Astrocyte (in vitro differentiated cells and primary cell): ENCODE measurements around the gene PDPK1. TPM values are rescaled to one million over a fixed set of nuclear protein-coding genes. Genes with fewer than 3 reads are reported as not detected.
"Not testable (repeated sequence)": the region's sequence is repeated elsewhere in the genome, so short reads cannot be mapped to it uniquely, and the experiment has no call there.

Experiments used
- DNase-seq: peaks from one replicate; pipeline ENCODE4 v3.0.0-alpha.2; 2010; ENCODE audit warnings: low read depth
- FAIRE-seq: peaks from 2 replicates; lab custom pipeline; 2011; peaks lifted over from hg19 to GRCh38; lab: Jason Lieb, UNC
- H2AFZ ChIP-seq: 2 replicates; pipeline ENCODE4 v1.6.0; 2012; ENCODE audit warnings: low read depth, low read length, inconsistent platforms
- H3K27ac ChIP-seq: 2 replicates; pipeline ENCODE4 v1.5.1; 2011; ENCODE audit warnings: low read depth, low read length, inconsistent platforms
- H3K27me3 ChIP-seq: 2 replicates; pipeline ENCODE4 v1.6.0; 2011; ENCODE audit warnings: low read length, inconsistent platforms; ENCODE audit not compliant: insufficient read depth
- H3K36me3 ChIP-seq: 2 replicates; pipeline ENCODE4 v1.5.1; 2011; ENCODE audit warnings: low read length, inconsistent platforms; ENCODE audit not compliant: insufficient read depth
- H3K4me1 ChIP-seq: 2 replicates; pipeline ENCODE4 v1.5.1; 2011; ENCODE audit warnings: low read length, inconsistent platforms; ENCODE audit not compliant: insufficient read depth
- H3K4me2 ChIP-seq: 2 replicates; pipeline ENCODE4 v1.6.0; 2012; ENCODE audit warnings: low read length, inconsistent platforms
- H3K4me3 ChIP-seq: 2 replicates; pipeline ENCODE4 v1.5.1; 2011; ENCODE audit warnings: low read depth, mild to moderate bottlenecking, low read length, inconsistent platforms; ENCODE audit not compliant: insufficient read depth
- H3K79me2 ChIP-seq: 2 replicates; pipeline ENCODE4 v1.6.0; 2012; ENCODE audit warnings: mild to moderate bottlenecking, low read length, inconsistent platforms; ENCODE audit not compliant: insufficient read depth
- H3K9ac ChIP-seq: 2 replicates; pipeline ENCODE4 v1.6.0; 2012; ENCODE audit warnings: mild to moderate bottlenecking, low read length, inconsistent platforms
- H3K9me3 ChIP-seq: 2 replicates; pipeline ENCODE4 v1.5.1; 2012; ENCODE audit warnings: low read depth, mild to moderate bottlenecking, low read length, inconsistent platforms; ENCODE audit not compliant: insufficient read depth
- H4K20me1 ChIP-seq: 2 replicates; pipeline ENCODE4 v1.6.0; 2012; ENCODE audit warnings: low read length, inconsistent platforms; ENCODE audit not compliant: insufficient read depth
- H3K27ac Mint-ChIP-seq: one replicate; pipeline ENCODE4 v1.8.0; 2021; ENCODE audit warnings: mild to moderate bottlenecking, mixed read lengths; ENCODE audit not compliant: unreplicated experiment
- H3K27me3 Mint-ChIP-seq: one replicate; pipeline ENCODE4 v1.8.0; 2021; ENCODE audit warnings: low read depth, mixed read lengths; ENCODE audit not compliant: unreplicated experiment
- H3K36me3 Mint-ChIP-seq: one replicate; pipeline ENCODE4 v1.8.0; 2021; ENCODE audit warnings: low read depth, mixed read lengths; ENCODE audit not compliant: unreplicated experiment
- H3K4me1 Mint-ChIP-seq: one replicate; pipeline ENCODE4 v1.8.0; 2021; ENCODE audit warnings: low read depth, mixed read lengths; ENCODE audit not compliant: unreplicated experiment
- H3K4me3 Mint-ChIP-seq: one replicate; pipeline ENCODE4 v1.8.0; 2021; ENCODE audit warnings: mild to moderate bottlenecking, moderate library complexity, mixed read lengths; ENCODE audit not compliant: unreplicated experiment
- H3K9me3 Mint-ChIP-seq: one replicate; pipeline ENCODE4 v1.8.0; 2021; ENCODE audit warnings: mild to moderate bottlenecking, mixed read lengths; ENCODE audit not compliant: unreplicated experiment
- EZH2 ChIP-seq: IDR thresholded peaks from 2 replicates; pipeline ENCODE4 v1.6.1; 2012; ENCODE audit warnings: mild to moderate bottlenecking, low read length, inconsistent platforms; ENCODE audit not compliant: insufficient read depth
- total RNA-seq: library from RNA; stranded (reverse); gene quantifications from 2 replicates; pipeline ENCODE4 v1.2.1, GENCODE V29; 2021
- TF ChIP-seq, protein P1 (sequence below): IDR thresholded peaks from 2 replicates; pipeline ENCODE4 v1.5.1; 2011; ENCODE audit warnings: low read depth, mild to moderate bottlenecking, inconsistent platforms, low read length, moderate library complexity; ENCODE audit not compliant: insufficient read depth

The PDPK1 gene
- total RNA-seq, 1 donor from 2014 or later: 48.1 TPM

DNA sequence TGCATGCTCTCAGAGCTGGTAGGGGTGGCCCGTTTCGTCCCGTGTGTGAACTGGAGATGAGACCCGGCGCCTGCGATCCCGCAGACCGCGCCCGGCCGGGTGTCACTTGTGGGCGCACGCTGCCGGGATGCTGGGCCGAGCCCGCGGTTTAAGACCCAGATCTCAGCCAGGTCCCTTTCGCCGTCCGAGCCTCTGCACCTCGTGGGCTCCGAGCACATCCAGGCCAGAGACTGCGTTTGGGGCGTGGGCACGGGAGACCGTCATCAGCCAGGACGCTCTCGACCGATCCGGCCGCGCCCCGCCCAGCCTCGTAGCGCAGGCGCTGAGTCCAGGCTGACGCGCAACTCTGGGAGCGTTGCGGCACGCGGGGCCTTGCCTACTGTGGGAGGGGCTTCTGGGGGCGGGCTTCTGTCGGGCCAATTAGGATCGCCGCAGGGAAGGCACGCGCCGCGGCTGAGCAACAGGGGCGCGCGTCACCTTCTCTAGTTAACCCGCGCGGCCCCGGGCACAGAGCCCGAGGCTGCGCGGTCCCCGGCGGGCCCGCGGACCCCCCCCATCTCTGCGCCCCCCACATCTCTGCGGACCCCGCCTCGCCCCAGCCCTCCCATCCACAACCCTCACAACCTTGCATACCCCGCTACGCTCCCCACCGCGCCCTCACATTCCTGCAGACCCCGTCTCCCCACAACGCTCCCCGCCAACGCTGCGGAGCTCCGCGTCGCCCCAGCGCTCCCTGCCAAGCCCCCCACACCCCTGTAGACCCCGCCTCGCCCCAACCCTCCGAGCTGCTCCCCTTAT is 5.9 kb upstream of the PDPK1 start:
- H3K27ac Mint-ChIP-seq: peak overlapping the region; percentile 90
- Histone ChIP-seq H3K27ac (peak overlapping the region; percentile 59), H3K9ac (peak overlapping the region; percentile 72), H3K4me3 (peak overlapping the region; percentile 54), H3K36me3 (no peaks in the 10 kb centered on the region), H3K27me3 (no peaks in the 10 kb centered on the region), H2AFZ (peak overlapping the region; percentile 73), H3K79me2 (no peaks in the 10 kb centered on the region), H3K4me2 (peak overlapping the region; percentile 92), H3K4me1 (peaks cover 16% of the 10 kb centered on the region), H3K9me3 (no peaks in the 10 kb centered on the region), H4K20me1 (peaks cover 4% of the 10 kb centered on the region)
- H3K27me3 Mint-ChIP-seq: no peaks in the 10 kb centered on the region
- H3K9me3 Mint-ChIP-seq: no peaks in the 10 kb centered on the region
- FAIRE-seq: no peak
- peak overlapping the region; percentile 83 for H3K4me3 Mint-ChIP-seq
- H3K36me3 Mint-ChIP-seq: peaks cover 2% of the 10 kb centered on the region
- DNase-seq: peak; percentile 90
- no peak for TF ChIP-seq EZH2
- TF ChIP-seq, protein P1, sequence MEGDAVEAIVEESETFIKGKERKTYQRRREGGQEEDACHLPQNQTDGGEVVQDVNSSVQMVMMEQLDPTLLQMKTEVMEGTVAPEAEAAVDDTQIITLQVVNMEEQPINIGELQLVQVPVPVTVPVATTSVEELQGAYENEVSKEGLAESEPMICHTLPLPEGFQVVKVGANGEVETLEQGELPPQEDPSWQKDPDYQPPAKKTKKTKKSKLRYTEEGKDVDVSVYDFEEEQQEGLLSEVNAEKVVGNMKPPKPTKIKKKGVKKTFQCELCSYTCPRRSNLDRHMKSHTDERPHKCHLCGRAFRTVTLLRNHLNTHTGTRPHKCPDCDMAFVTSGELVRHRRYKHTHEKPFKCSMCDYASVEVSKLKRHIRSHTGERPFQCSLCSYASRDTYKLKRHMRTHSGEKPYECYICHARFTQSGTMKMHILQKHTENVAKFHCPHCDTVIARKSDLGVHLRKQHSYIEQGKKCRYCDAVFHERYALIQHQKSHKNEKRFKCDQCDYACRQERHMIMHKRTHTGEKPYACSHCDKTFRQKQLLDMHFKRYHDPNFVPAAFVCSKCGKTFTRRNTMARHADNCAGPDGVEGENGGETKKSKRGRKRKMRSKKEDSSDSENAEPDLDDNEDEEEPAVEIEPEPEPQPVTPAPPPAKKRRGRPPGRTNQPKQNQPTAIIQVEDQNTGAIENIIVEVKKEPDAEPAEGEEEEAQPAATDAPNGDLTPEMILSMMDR: no peak
- H3K4me1 Mint-ChIP-seq: peaks cover 10% of the 10 kb centered on the region

DNA sequence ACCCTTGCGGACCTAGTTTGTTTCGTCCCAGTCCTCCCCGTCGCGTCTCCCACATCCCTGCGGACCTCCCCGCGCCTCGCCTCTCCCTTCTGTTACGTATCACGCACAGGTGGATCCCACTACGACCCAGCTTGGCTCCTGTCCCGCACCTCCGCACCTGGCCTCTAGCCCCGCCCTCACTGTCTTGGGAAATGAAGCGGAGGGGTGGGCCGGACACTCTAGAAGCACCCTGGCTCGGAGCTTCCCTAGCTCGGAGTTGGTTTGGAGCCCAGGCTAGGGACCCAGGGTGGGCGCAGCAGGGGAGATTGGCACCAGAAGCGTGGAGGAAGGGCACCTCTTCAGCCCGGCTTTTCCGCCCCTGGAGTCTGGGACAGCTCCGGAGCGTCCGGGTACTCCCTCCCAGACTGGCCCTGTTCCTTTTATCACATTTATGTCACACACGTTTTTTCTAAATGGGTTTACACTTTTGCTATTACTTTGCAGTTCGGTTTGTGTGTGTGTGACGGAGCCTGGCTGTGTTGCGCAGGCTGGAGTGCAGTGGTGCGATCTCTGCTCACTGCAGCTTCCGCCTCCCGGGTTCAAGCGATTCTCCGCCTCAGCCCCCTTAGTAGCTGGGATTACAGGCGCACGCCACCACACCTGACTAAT is 5.2 kb upstream of the PDPK1 start:
- peaks cover 14% of the 10 kb centered on the region for H3K4me1 Mint-ChIP-seq
- no peaks in the 10 kb centered on the region for H4K20me1 ChIP-seq
- peak overlapping the region; percentile 18 for H3K27ac ChIP-seq
- H3K79me2 ChIP-seq: no peaks in the 10 kb centered on the region
- H3K9ac ChIP-seq: peak overlapping the region; percentile 72
- peaks cover 20% of the 10 kb centered on the region for H3K4me1 ChIP-seq
- H3K27me3 Mint-ChIP-seq: no peaks in the 10 kb centered on the region
- H3K9me3 Mint-ChIP-seq: no peaks in the 10 kb centered on the region
- peak overlapping the region; percentile 54 for H3K4me3 ChIP-seq
- peaks cover 2% of the 10 kb centered on the region for H3K36me3 Mint-ChIP-seq
- DNase-seq: peak; percentile 26
- FAIRE-seq: no peak
- no peaks in the 10 kb centered on the region for H3K9me3 ChIP-seq
- H3K4me2 ChIP-seq: peak overlapping the region; percentile 92
- peak overlapping the region; percentile 3 for H2AFZ ChIP-seq
- peak overlapping the region; percentile 83 for H3K4me3 Mint-ChIP-seq
- H3K36me3 ChIP-seq: no peaks in the 10 kb centered on the region
- TF ChIP-seq, protein P1: no peak
- no peak for TF ChIP-seq EZH2
- peak overlapping the region; percentile 90 for H3K27ac Mint-ChIP-seq
- H3K27me3 ChIP-seq: no peaks in the 10 kb centered on the region

DNA sequence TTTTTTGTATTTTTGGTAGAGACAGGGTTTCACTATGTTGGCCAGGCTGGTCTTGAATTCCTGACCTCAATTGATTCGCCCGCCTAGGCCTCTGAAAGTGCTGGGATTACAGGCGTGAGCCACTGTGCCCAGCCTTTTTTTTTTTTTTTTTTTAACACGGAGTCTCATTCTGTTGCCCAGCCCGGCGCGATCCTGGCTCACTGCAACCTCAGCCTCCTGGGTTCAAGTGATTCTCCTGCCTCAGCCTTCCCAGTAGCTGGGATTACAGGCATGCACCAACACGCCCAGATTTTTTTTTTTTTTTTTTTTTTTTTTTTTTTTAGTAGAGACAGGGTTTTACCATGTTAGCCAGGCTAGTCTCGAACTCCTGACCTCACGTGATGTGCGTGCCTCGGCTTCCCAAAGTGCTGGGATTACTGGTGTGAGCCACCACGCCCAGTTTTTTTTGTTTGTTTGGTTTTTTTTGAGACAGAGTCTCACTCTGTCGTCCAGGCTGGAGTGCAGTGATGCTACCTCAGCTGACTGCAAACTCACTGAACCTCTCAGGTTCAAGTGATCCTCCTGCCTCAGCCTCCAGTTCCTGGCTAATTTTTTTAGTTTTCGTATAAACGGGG is 4.6 kb upstream of the PDPK1 start:
- H2AFZ ChIP-seq, H4K20me1 ChIP-seq, H3K9me3 Mint-ChIP-seq, H3K27me3 ChIP-seq, H3K9me3 ChIP-seq, H3K36me3 ChIP-seq, H3K36me3 Mint-ChIP-seq, H3K79me2 ChIP-seq, H3K27me3 Mint-ChIP-seq, FAIRE-seq, DNase-seq, H3K27ac ChIP-seq: not testable (repeated sequence)
- peak overlapping the region; percentile 54 for H3K4me3 ChIP-seq
- Mint-ChIP-seq H3K4me3 (peak overlapping the region; percentile 83), H3K27ac (peak overlapping the region; percentile 90), H3K4me1 (peaks cover 14% of the 10 kb centered on the region)
- H3K4me1 ChIP-seq: peaks cover 20% of the 10 kb centered on the region
- peak overlapping the region; percentile 92 for H3K4me2 ChIP-seq
- H3K9ac ChIP-seq: peak overlapping the region; percentile 72
